ENCODE measurements around the gene ADCY2. TPM values are rescaled to one million over a fixed set of nuclear protein-coding genes. Genes with fewer than 3 reads are reported as not detected.

Gene ADCY2
- total RNA-seq, 4 donors from 2014 or later: 5.7 to 18.5 (median 7.8) TPM

DNA sequence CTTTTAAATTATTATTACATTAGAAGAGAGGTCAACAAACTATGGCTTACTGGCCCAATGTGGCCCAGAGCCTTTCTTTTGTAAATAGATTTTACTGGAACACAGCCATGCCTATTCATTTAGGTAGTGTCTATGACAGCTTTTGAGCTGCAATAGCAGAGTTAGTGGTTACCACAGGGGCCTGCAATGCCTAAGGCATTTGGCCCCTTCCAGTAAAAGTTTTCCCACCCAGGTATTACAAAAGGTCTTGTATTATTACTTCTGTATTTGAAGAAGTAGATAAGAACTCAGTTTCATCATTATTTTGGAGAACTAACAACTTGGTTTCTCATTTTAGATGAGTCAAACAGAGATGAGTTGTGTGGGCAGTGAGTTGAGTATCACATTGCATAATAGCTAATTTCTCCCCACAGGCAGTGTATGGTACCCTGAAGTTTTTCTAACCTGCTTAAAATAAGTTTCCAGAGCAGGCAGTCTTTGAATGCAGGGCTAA is 482.5 kb downstream of the ADCY2 start:
- TF ChIP-seq, protein P1, sequence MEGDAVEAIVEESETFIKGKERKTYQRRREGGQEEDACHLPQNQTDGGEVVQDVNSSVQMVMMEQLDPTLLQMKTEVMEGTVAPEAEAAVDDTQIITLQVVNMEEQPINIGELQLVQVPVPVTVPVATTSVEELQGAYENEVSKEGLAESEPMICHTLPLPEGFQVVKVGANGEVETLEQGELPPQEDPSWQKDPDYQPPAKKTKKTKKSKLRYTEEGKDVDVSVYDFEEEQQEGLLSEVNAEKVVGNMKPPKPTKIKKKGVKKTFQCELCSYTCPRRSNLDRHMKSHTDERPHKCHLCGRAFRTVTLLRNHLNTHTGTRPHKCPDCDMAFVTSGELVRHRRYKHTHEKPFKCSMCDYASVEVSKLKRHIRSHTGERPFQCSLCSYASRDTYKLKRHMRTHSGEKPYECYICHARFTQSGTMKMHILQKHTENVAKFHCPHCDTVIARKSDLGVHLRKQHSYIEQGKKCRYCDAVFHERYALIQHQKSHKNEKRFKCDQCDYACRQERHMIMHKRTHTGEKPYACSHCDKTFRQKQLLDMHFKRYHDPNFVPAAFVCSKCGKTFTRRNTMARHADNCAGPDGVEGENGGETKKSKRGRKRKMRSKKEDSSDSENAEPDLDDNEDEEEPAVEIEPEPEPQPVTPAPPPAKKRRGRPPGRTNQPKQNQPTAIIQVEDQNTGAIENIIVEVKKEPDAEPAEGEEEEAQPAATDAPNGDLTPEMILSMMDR (IDR thresholded peaks at IDR 0.05; ENCODE audit: low read depth): no peak
